Vagina (tissue), 2 donors: ENCODE measurements around the gene PGM1. TPM values are rescaled to one million over a fixed set of nuclear protein-coding genes. Genes with fewer than 3 reads are reported as not detected.

Source experiments
- DNase-seq, 2 donors: peaks; one replicate each; pipeline ENCODE4 v3.0.0-alpha.2; 2017; ENCODE audit errors: extremely low spot score in 2 of 2
- H3K27ac ChIP-seq: fragments of 200-600 bp; sonication (generic); one replicate; pipeline ENCODE4 v1.5.1; 2019
- H3K27me3 ChIP-seq: fragments of 200-600 bp; sonication (generic); one replicate; pipeline ENCODE4 v1.5.1; 2019
- H3K36me3 ChIP-seq, 2 donors: fragments of 200-600 bp; sonication (generic); one replicate each; pipeline ENCODE4 v1.5.1; 2017 to 2019
- H3K4me1 ChIP-seq: fragments of 200-600 bp; sonication (generic); one replicate; pipeline ENCODE4 v1.5.1; 2019
- H3K4me3 ChIP-seq, 2 donors: fragments of 200-600 bp; sonication (generic); 1 replicate in 1 of 2; 2 replicates in 1 of 2; pipeline ENCODE4 v1.5.1; 2016 to 2019
- H3K9me3 ChIP-seq: fragments of 200-600 bp; sonication (generic); one replicate; pipeline ENCODE4 v1.5.1; 2019
- CTCF ChIP-seq, 3 experiments: fragments of 450-650 bp in 2 of 3; fragments of 200-600 bp in 1 of 3; sonication (generic) in 1 of 3; IDR thresholded peaks; one replicate each; pipeline ENCODE4 v1.5.1; 2017 to 2019; ENCODE audit warnings: antibody characterized with exemption in 3 of 3, mild to moderate bottlenecking in 2 of 3, moderate library complexity in 2 of 3
- POLR2A ChIP-seq, 2 donors: fragments of 450-650 bp; IDR thresholded peaks; one replicate each; pipeline ENCODE4 v1.6.1; 2017; ENCODE audit warnings: antibody characterized with exemption in 2 of 2, mild to moderate bottlenecking in 2 of 2, moderate library complexity in 2 of 2
- POLR2AphosphoS5 ChIP-seq, 2 donors: sonication (generic); formaldehyde crosslinking; IDR thresholded peaks; one replicate each; pipeline ENCODE4 v1.9.0; 2017; ENCODE audit warnings: antibody characterized with exemption in 2 of 2, mild to moderate bottlenecking in 2 of 2, low read depth in 1 of 2; ENCODE audit not compliant: insufficient read depth in 1 of 2
- intact Hi-C: fragments of 100-400 bp; cut with DNase I; formaldehyde crosslinking; loops from one replicate; pipeline ENCODE4 v1.15.1; 2023
- total RNA-seq: library from RNA; depleted of rRNA; stranded (reverse); fragments of >200 nt; gene quantifications from one replicate; pipeline ENCODE4 v1.2.3, GENCODE V29; 2016

The PGM1 gene
- total RNA-seq, 1 donor from 2014 or later = 46.4 TPM

DNA sequence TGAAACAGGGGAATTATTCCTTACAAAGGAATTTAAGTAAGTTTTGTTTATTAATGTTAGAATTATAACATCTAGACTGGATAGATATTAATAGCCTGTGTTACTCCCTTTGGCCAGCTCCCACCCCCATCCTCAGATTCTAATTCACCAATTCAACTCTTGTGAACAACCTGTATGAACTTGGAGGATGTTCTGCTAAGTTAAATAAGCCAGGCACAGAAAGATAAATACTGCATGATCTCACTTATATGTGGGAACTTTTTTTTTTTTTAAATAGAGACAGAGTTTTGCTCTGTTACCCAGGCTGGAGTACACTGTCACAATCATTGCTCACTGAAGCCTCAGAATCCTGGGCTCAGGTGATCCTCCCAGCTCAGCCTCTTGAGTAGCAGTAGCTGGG, 37.7 kb upstream of the PGM1 start:
- intact Hi-C loops = no loop called here
- H3K4me3 ChIP-seq = no peak overlapping the region
- H3K27me3 ChIP-seq = no peaks in the 10 kb centered on the region
- H3K4me1 ChIP-seq = no peaks in the 10 kb centered on the region
- no peaks in the 10 kb centered on the region for H3K9me3 ChIP-seq
- no peak overlapping the region for H3K27ac ChIP-seq
- H3K36me3 ChIP-seq = no peaks in the 10 kb centered on the region
- no peak for DNase-seq
- TF ChIP-seq POLR2A (IDR thresholded peaks at IDR 0.05) (no peak), CTCF (IDR thresholded peaks at IDR 0.05) (no peak), POLR2AphosphoS5 (IDR thresholded peaks at IDR 0.05; ENCODE audit: insufficient read depth in 1 of 2, low read depth in 1 of 2) (no peak)

GRCh38 chr1:63557365-63557987, 35.7 kb upstream of the PGM1 start:
- Histone ChIP-seq H3K9me3 (no peaks in the 10 kb centered on the region), H3K36me3 (no peaks in the 10 kb centered on the region), H3K27ac (no peak overlapping the region), H3K4me3 (no peak overlapping the region), H3K27me3 (no peaks in the 10 kb centered on the region), H3K4me1 (no peaks in the 10 kb centered on the region)
- no peak for DNase-seq
- intact Hi-C loops = no loop called here
- TF ChIP-seq POLR2AphosphoS5 (IDR thresholded peaks at IDR 0.05; ENCODE audit: insufficient read depth in 1 of 2, low read depth in 1 of 2) (no peak), POLR2A (IDR thresholded peaks at IDR 0.05) (no peak), CTCF (IDR thresholded peaks at IDR 0.05) (no peak)

- H3K36me3 ChIP-seq = no peaks in the 10 kb centered on the region
- intact Hi-C loops = no loop called here
- H3K27ac ChIP-seq = no peak overlapping the region
- no peak for DNase-seq
- no peak overlapping the region for H3K4me3 ChIP-seq
- no peaks in the 10 kb centered on the region for H3K9me3 ChIP-seq
- no peaks in the 10 kb centered on the region for H3K27me3 ChIP-seq
- H3K4me1 ChIP-seq = no peaks in the 10 kb centered on the region
- TF ChIP-seq POLR2A (IDR thresholded peaks at IDR 0.05) = no peak
- no peak for TF ChIP-seq CTCF (IDR thresholded peaks at IDR 0.05)
- no peak for TF ChIP-seq POLR2AphosphoS5 (IDR thresholded peaks at IDR 0.05; ENCODE audit: insufficient read depth in 1 of 2, low read depth in 1 of 2)
These were observed 33.9 kb upstream of the PGM1 start for GRCh38 chr1:63559357-63559756.

GRCh38 chr1:63563745-63564144, 29.5 kb upstream of the PGM1 start:
- no peak for TF ChIP-seq POLR2AphosphoS5 (IDR thresholded peaks at IDR 0.05; ENCODE audit: insufficient read depth in 1 of 2, low read depth in 1 of 2)
- intact Hi-C loops = no loop called here
- no peaks in the 10 kb centered on the region for H3K4me1 ChIP-seq
- H3K4me3 ChIP-seq = no peak overlapping the region
- H3K27me3 ChIP-seq = no peaks in the 10 kb centered on the region
- no peaks in the 10 kb centered on the region for H3K36me3 ChIP-seq
- H3K9me3 ChIP-seq = no peaks in the 10 kb centered on the region
- H3K27ac ChIP-seq = no peak overlapping the region
- no peak for DNase-seq

DNA sequence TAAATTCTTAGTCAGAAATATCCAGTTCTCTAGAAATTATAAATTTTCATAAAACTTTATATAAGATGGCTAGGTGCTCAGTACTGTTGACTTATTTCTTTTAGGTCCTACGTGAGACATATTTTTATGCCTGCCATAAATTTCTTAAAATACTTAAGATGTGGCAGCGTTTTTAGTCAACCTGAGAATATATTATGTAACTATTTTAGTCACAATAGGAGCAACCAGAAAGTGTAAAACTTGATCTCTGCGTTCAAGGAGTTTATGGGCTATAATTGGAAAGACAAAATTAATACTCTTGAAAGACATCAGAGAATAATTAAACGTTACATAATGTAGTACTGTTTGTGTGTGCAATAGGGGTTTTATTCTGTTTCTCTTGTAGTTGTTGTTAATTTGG, 24.1 kb upstream of the PGM1 start:
- Histone ChIP-seq H3K9me3 (no peaks in the 10 kb centered on the region), H3K4me3 (no peak overlapping the region), H3K4me1 (no peaks in the 10 kb centered on the region)

More for the DNA sequence above, 24.1 kb upstream of the PGM1 start:
- Histone ChIP-seq H3K36me3 (no peaks in the 10 kb centered on the region), H3K27me3 (no peaks in the 10 kb centered on the region), H3K27ac (no peak overlapping the region)
- no peak for DNase-seq
- no peak for TF ChIP-seq POLR2AphosphoS5 (IDR thresholded peaks at IDR 0.05; ENCODE audit: insufficient read depth in 1 of 2, low read depth in 1 of 2)
- TF ChIP-seq CTCF (IDR thresholded peaks at IDR 0.05) = no peak
- no peak for TF ChIP-seq POLR2A (IDR thresholded peaks at IDR 0.05)
- intact Hi-C loops = no loop called here
